ENCODE measurements around the gene ASB4.

DNA sequence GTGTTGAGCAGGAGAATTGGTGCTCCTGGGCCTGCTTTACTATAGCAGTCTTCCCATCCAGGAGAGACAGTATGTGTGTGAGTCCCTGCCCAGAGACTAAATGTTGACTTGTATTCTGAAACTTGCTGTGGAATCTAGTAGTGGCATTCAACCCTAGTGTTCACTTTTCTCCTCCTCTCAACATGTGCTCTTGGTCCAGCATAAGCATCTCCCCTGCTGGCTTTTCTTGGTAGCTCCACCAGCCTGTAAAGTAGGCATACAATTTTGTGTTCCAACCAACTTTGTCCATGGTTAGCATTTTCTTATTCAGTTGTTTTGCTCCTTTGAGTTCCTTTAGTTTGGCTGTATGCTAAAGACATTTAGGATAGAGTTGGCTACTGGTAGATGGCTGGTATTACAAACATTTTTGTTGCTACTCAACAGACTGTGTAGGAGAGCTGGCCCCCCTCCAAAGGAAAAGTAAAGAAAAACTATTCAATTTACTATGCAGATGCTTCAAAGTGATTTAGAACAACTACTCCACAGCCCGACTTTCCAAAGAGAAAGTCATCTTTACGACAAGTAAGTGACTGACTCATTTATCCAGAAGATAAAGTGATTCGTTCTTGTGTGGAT is 46.0 kb downstream of the ASB4 start:
- no peak for TF ChIP-seq POLR2AphosphoS5 (IDR thresholded peaks at IDR 0.05; ENCODE audit: low read depth, low read length)
- no peak for TF ChIP-seq POLR2A (IDR thresholded peaks at IDR 0.05; ENCODE audit: low read depth, low read length)
